ENCODE results near the gene BIRC6. TPM values are rescaled to one million over a fixed set of nuclear protein-coding genes. Genes with fewer than 3 reads are reported as not detected.
"Not testable (repeated sequence)": the region's sequence is repeated elsewhere in the genome, so short reads cannot be mapped to it uniquely, and the experiment has no call there.

The BIRC6 gene, protein sequence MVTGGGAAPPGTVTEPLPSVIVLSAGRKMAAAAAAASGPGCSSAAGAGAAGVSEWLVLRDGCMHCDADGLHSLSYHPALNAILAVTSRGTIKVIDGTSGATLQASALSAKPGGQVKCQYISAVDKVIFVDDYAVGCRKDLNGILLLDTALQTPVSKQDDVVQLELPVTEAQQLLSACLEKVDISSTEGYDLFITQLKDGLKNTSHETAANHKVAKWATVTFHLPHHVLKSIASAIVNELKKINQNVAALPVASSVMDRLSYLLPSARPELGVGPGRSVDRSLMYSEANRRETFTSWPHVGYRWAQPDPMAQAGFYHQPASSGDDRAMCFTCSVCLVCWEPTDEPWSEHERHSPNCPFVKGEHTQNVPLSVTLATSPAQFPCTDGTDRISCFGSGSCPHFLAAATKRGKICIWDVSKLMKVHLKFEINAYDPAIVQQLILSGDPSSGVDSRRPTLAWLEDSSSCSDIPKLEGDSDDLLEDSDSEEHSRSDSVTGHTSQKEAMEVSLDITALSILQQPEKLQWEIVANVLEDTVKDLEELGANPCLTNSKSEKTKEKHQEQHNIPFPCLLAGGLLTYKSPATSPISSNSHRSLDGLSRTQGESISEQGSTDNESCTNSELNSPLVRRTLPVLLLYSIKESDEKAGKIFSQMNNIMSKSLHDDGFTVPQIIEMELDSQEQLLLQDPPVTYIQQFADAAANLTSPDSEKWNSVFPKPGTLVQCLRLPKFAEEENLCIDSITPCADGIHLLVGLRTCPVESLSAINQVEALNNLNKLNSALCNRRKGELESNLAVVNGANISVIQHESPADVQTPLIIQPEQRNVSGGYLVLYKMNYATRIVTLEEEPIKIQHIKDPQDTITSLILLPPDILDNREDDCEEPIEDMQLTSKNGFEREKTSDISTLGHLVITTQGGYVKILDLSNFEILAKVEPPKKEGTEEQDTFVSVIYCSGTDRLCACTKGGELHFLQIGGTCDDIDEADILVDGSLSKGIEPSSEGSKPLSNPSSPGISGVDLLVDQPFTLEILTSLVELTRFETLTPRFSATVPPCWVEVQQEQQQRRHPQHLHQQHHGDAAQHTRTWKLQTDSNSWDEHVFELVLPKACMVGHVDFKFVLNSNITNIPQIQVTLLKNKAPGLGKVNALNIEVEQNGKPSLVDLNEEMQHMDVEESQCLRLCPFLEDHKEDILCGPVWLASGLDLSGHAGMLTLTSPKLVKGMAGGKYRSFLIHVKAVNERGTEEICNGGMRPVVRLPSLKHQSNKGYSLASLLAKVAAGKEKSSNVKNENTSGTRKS (N-terminal part only)
- total RNA-seq (100 to 1,000 TPM in 4 of 9 donors, 10 to 100 TPM in 5; 65.0 to 165 (median 93.1) TPM), polyA plus RNA-seq (10 to 100 TPM; 14.2 to 57.3 (median 17.1) TPM)
- long read RNA-seq, donor 1: 0 reads
- long read RNA-seq, donor 2, partial matches to known transcripts: 31 of 31 reads
- long read RNA-seq, donor 2, other reads (novel, unspliced or antisense): 0 of 31 reads
- long read RNA-seq, donor 3, partial matches to known transcripts: 10 of 10 reads
- long read RNA-seq, donor 3, other reads (novel, unspliced or antisense): 0 of 10 reads
- long read RNA-seq, donor 4, partial matches to known transcripts: 5 of 8 reads
- long read RNA-seq, donor 4, other reads (novel, unspliced or antisense): 3 of 8 reads
- long read RNA-seq, donor 5, partial matches to known transcripts: 7 of 8 reads
- long read RNA-seq, donor 5, other reads (novel, unspliced or antisense): 1 of 8 reads
- long read RNA-seq, donor 6, partial matches to known transcripts: 8 of 10 reads
- long read RNA-seq, donor 6, other reads (novel, unspliced or antisense): 2 of 10 reads
- long read RNA-seq, donor 7, partial matches to known transcripts: 0 of 1 reads
- long read RNA-seq, donor 7, other reads (novel, unspliced or antisense): 0 of 1 reads
- long read RNA-seq, donor 8: 0 reads
- long read RNA-seq, donor 9: 0 reads
- long read RNA-seq, donor 10, partial matches to known transcripts: 10 of 10 reads
- long read RNA-seq, donor 10, other reads (novel, unspliced or antisense): 0 of 10 reads

DNA sequence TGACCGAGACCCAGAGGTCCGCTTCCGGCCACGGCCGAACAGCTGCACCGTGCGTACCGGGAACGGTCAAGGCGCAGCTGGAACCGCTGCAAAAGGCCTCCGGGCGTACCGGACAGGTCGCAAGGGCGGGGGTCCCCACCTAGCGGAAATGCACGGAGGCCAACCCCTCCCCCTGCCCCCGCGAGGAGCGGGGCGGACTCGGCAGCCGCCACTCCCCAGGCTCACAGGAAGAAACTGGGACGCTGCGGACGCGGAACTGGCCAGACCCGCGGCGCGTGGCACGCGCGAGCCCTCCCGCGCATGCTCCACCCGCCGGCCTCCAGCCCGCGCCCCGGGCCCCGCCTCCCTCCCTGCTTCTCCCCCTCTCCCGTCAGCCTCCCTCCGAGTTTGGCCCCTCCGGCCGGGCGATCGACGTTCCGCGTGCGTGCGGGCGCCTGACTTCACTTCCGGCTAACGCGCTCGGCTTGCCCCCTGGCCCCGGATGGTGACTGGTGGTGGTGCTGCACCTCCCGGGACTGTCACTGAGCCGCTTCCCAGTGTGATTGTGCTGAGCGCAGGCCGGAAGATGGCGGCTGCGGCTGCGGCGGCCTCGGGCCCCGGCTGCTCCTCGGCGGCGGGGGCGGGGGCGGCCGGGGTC is at the start of gene BIRC6:
Gene BIRC6 (plus strand): TSS at position 343 of the 637 bp plus-strand sequence. CDS start 139 bp downstream, at position 482.
- intact Hi-C loops (cut with DNase I): no loop called here
- H3K36me3 ChIP-seq (replicated peaks in 1 of 2): no peaks in the 10 kb centered on the region
- WGBS, 4 donors: 0 to 1% (median 0%) methylated on average over 19 to 76 of the region's 76 CpGs; no CpG with 5 or more reads in 1 of the 4 donors
- H3K9me3 ChIP-seq (replicated peaks in 1 of 3): no peaks in the 10 kb centered on the region
- no peaks in the 10 kb centered on the region for H3K27me3 ChIP-seq
- peak within 1 kb of the TSS; percentile 91 to 99 (median 96) for H3K27ac ChIP-seq
- peak; percentile 98 to 99 (median 99) for DNase-seq
- peak; percentile 75 to 96 for TF ChIP-seq POLR2A (IDR thresholded peaks at IDR 0.05)
- TF ChIP-seq, protein P1, sequence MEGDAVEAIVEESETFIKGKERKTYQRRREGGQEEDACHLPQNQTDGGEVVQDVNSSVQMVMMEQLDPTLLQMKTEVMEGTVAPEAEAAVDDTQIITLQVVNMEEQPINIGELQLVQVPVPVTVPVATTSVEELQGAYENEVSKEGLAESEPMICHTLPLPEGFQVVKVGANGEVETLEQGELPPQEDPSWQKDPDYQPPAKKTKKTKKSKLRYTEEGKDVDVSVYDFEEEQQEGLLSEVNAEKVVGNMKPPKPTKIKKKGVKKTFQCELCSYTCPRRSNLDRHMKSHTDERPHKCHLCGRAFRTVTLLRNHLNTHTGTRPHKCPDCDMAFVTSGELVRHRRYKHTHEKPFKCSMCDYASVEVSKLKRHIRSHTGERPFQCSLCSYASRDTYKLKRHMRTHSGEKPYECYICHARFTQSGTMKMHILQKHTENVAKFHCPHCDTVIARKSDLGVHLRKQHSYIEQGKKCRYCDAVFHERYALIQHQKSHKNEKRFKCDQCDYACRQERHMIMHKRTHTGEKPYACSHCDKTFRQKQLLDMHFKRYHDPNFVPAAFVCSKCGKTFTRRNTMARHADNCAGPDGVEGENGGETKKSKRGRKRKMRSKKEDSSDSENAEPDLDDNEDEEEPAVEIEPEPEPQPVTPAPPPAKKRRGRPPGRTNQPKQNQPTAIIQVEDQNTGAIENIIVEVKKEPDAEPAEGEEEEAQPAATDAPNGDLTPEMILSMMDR (IDR thresholded peaks at IDR 0.05): peak in 1 of 6 experiments; percentile 48
- peaks cover 10 to 31% of the 10 kb centered on the region in 2 donors for H3K4me1 ChIP-seq (replicated peaks in 1 of 2)
- peak within 1 kb of the TSS; percentile 63 to 87 (median 72) for H3K4me3 ChIP-seq

DNA sequence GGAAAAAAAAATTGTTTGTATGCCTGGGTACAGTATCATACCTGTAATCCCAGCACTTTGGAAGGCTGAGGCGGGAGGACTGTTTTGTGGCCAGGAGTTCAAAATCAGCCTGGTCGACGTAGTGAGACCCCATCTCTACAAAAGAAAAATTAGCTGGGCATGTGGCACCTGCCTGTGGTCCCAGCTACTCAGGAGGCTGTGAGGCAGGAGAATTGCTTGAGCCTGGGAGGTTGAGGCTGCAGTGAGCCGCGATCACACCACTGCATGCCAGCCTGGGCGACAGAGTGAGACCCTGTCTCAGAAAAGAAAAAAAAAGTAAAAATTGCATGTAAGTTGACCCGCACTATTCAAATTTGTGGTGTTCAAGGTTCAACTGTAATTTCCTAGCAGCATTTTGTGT is 46.2 kb upstream of the BIRC6 start:
- no peaks in the 10 kb centered on the region for H3K27me3 ChIP-seq
- no peak for DNase-seq
- H3K27ac ChIP-seq: no peak overlapping the region
- H3K9me3 ChIP-seq (replicated peaks in 1 of 3): no peaks in the 10 kb centered on the region
- WGBS, 4 donors: 95 to 97% (median 96%) methylated on average over 7 of the region's 7 CpGs
- no peaks in the 10 kb centered on the region for H3K4me1 ChIP-seq (replicated peaks in 1 of 2)
- peaks cover 0 to 21% of the 10 kb centered on the region in 2 donors for H3K36me3 ChIP-seq (replicated peaks in 1 of 2)
- TF ChIP-seq, protein P1 (IDR thresholded peaks at IDR 0.05): no peak
- TF ChIP-seq POLR2A (IDR thresholded peaks at IDR 0.05): no peak
- no peak overlapping the region for H3K4me3 ChIP-seq
- intact Hi-C loops (cut with DNase I): no loop called here

DNA sequence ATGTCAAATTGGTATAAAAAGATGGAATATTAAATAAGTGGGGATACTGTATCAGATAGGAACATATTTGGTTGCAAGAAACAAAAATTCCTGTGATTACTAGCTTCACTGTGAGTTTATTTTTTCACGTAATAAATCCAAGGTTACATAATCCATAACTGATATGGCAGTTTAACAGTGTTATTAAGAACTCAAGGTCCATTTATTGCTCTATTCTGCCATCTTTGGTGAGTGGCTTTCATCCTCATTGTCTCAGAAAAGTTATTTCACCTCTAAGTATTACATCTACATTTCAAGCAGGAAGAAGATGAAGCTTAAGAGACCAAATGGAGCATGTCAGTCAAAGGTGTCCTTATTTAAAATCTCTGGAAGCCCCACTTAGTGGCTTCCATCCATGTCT is 41.9 kb upstream of the BIRC6 start:
- TF ChIP-seq, protein P1 (IDR thresholded peaks at IDR 0.05): no peak
- H3K4me3 ChIP-seq: no peak overlapping the region
- WGBS, 4 donors: 41 to 61% (median 52%) methylated on average over 1 of the region's 1 CpG

DNA sequence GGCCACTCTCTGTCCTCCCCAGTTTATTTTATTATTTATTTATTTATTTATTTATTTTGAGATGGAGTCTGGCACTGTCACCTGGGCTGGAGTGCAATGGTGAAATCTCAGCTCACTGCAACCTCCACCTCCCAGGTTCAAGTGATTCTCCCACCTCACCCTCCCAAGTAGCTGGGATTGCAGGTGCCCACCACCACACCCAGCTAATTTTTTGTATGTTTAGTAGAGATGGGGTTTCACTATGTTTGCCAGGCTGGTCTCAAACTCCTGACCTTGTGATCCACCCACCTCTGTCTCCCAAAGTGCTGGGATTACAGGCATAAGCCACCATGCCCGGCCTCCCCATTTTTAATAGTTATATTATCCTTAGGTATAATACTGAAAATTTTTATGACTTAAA is 28.1 kb upstream of the BIRC6 start:
- H3K4me1 ChIP-seq (replicated peaks in 1 of 2); intact Hi-C loops (cut with DNase I): not testable (repeated sequence)

More for the DNA sequence above, 41.9 kb upstream of the BIRC6 start:
- intact Hi-C loops (cut with DNase I): no loop called here
- Histone ChIP-seq H3K27me3 (no peaks in the 10 kb centered on the region), H3K36me3 (replicated peaks in 1 of 2) (peaks cover 0 to 5% of the 10 kb centered on the region in 2 donors), H3K27ac (no peak overlapping the region), H3K9me3 (replicated peaks in 1 of 3) (no peaks in the 10 kb centered on the region), H3K4me1 (replicated peaks in 1 of 2) (no peaks in the 10 kb centered on the region)
- no peak for DNase-seq

DNA sequence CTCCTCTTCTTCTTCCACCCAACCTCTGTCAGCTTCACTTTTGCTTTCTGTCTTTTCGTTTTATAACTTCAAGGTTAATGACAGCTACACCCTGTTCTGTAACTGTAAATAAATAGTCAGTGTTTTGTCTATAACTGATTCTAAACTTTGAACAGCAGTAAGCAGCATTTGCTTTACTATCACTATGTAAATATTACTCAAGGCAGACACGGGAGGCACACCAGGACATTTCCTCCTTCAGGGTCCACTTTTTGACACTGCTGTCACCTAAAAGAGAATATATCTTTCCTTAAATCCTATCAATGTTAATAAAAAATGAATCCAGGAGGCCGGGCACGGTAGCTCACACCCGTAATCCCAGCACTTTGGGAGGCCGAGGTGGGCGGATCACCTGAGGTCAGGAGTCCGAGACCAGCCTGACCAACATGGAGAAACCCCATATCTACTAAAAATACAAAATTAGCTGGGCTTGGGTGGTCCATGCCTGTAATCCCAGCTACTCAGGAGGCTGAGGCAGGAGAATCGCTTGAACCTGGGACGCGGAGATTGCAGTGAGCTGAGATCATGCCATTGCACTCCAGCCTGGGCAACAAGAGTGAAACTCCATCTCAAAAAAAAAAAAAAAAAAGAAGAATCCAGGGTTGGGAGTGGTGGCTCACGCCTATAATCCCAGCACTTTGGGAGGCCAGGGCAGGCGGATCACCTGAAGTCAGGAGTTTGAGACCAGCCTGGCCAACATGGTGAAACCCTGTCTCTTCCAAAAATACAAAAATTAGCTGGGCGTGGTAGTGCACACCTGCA is 27.4 kb upstream of the BIRC6 start:
- DNase-seq; H3K9me3 ChIP-seq (replicated peaks in 1 of 3); H3K4me1 ChIP-seq (replicated peaks in 1 of 2); H3K27ac ChIP-seq; H3K36me3 ChIP-seq (replicated peaks in 1 of 2); intact Hi-C loops (cut with DNase I); H3K27me3 ChIP-seq; H3K4me3 ChIP-seq: not testable (repeated sequence)
- 89 to 92% (median 90%) methylated on average over 14 of the region's 14 CpGs for WGBS, 4 donors

More for the DNA sequence above, 28.1 kb upstream of the BIRC6 start:
- H3K4me3 ChIP-seq; H3K36me3 ChIP-seq (replicated peaks in 1 of 2); H3K9me3 ChIP-seq (replicated peaks in 1 of 3); H3K27ac ChIP-seq; DNase-seq; H3K27me3 ChIP-seq: not testable (repeated sequence)
- 92 to 96% (median 95%) methylated on average over 1 of the region's 1 CpG for WGBS, 4 donors

Data from adrenal gland (tissue), 19 donors.